ENCODE measurements around the gene FAM131C.
"Not testable (repeated sequence)": the region's sequence is repeated elsewhere in the genome, so short reads cannot be mapped to it uniquely, and the experiment has no call there.

FAM131C gene

DNA sequence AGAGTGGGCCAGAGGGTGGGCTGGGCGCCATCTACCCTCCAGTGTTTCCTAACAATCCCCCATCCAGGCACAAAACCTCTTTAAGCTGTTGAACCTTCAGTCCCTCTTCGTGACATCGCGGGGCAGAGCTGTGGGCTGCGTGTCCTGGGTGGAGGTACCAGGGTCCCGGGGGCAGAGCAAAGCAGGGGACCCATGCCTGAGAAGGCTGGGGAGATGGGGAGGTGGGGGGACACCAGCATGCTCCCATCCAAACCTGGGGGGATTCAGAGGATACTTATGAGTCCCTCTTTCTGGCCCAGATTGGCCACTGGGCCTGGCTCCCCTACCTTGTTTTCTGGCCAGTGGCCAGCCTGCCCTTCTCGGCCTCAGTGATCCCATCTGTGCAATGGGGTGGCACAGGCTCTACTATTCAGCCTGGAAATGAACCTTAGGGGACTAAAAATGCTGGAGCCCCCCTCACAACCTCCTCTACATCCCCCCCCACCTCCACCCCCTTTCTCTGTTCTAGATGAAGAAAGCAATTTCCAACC is 40.3 kb downstream of the FAM131C start:
- not testable (repeated sequence) for DNase-seq (ENCODE audit: low read depth)

DNA sequence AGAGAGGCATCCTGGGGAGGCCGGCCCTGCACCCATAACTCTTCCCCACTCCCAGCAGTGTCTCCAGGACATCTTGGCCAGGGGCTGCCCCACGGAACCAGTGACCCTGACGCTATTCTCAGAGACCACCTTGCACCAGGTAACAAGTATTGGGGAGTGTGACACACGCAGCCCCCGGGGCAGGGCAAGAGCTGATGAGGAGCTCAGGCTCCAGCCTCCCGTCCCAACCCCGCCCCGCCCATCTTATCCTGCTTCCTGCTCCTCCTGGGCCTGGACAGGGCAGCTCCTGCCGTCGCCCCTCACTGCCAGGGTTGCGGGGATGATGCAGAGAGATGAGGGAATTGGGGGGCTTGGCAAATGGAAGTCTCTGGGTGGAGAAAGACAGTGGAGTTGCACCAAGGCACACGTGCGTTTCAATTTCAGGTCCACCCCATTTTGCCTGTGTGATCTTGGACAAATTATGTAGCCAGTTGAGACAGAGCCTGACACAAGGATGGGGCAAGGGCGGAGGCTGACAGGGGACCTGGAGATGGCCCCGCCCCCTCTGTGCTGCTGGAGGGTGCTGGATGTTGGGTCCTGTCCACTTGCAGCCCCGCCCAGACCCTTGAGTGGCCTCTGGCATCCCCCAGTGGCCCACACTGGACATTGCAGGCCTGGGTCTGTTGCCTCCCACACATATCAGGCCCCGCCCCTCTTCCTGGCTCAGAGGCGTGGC is 40.9 kb downstream of the FAM131C start:
- DNase-seq (ENCODE audit: low read depth): peak; percentile 57

DNA sequence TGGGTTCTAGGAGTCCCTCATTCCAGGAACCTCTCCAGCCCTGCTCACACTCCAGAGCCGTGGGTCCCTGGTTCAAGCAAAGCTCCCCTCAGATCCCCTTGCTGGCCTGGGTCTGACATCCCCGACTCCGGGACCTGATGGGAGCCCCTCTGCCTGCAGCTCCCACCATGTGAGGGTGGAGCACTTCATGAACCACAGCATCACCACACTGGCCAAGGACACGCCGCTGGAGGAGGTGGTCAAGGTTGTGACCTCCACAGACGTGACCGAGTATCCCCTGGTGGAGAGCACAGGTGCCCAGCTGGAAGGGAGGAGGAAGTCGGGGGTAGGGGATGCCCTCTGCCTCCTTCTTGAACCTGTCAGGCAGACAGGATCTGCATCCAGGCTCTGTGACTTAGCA is 41.9 kb downstream of the FAM131C start:
- DNase-seq (ENCODE audit: low read depth): no peak

DNA sequence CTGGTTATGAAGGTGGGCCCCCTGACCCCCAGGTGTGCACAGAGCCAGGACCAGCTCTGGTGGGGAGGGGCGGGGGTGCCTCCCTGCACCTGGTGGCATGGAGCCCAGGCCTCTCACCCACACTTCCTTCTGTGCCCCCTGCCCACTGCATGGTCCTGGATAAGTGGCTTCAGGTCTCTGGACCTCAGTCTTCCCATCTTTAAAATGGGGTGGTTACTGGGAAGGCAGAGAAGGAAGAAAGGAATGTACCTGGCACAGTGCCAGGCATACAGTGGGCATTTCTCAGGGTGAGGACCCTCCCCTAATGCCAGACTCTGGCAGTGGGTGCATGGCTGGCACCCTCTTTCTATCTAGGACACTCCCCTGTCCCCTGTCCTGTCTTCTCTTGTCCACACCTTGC is 44.2 kb downstream of the FAM131C start:
- no peak for DNase-seq (ENCODE audit: low read depth)

DNA sequence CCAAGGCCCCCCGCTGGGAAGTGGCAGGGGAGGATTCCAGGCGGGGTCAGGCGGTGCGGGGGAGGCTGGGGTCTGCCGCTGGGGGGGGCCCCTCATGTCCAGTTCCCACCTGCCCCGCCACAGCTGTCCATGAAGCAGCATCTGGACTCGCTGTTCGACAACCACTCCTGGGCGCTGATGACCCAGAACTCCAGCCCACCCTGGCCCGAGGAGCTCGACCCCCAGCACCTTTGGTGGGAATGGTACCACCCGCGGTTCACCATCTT is 44.5 kb downstream of the FAM131C start:
- not testable (repeated sequence) for DNase-seq (ENCODE audit: low read depth)

DNA sequence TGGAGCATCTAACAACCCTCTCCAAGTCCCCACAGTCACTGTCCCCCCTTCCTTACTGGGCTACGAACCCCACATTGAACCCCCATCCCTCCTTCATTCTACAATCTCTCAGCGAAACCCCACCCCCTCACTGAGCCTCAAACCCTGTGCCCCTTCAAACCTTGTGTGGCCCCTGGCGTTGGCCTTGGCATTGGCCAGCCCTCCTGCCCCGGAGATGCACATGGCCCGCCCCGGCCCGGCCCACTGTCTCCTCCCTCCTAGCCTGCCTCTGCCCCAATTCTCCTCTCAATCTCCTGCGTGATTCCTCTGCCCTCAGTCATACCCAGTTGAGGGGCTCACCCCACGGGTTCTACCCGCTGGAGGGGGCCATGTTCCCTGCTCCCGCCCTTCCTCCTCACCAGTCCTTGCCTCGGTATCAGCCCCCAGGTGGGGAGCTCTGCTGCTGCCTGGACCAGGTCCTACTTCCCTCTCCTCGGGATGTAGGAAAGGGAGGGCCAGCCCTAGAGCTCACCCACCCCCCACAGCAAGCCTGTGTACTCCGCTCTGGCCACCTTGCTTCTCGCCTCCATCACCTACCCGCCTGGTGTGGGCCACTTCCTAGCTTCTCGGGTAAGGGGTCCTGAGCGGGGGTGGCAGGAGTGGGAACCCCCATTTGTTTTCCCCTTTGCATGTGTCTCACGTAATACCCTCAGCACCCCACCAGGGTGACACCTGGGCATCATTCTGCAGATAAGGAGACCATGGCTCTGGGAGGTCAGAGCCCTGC is 45.0 kb downstream of the FAM131C start:
- DNase-seq (ENCODE audit: low read depth): no peak

DNA sequence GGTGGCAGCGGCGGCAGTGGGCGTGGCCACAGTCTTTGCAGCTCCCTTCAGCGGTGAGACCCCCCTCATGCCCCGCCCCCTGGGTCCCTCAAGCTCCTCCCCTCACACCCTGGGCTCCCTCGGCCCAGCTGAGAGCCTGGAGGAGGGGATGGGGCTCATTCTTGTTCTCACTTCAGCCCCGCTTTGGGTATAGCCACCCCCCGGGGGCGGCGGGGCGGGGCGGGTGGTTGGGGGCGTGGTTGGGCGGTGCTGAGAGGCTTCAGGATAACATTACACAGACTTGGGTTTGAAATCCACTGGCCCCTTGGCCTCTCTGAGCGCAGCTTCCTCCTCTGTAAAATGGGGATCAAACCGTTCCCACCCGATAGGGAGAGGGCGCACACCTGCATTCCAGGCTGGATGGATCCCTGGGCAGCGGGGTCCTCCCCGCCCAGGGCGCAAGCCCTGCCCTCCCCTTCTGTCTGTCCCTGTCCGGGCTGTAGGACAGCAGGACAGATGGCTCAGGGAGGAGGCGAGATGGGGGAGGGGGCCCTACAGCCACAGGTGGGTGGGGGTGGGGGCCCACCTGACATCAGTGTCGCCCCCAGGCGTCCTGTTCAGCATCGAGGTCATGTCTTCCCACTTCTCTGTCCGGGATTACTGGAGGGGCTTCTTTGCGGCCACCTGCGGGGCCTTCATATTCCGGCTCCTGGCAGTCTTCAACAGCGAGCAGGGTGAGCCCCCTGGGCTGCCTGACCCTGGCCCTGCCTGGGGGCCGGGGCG is 46.5 kb downstream of the FAM131C start:
- no peak for DNase-seq (ENCODE audit: low read depth)

DNA sequence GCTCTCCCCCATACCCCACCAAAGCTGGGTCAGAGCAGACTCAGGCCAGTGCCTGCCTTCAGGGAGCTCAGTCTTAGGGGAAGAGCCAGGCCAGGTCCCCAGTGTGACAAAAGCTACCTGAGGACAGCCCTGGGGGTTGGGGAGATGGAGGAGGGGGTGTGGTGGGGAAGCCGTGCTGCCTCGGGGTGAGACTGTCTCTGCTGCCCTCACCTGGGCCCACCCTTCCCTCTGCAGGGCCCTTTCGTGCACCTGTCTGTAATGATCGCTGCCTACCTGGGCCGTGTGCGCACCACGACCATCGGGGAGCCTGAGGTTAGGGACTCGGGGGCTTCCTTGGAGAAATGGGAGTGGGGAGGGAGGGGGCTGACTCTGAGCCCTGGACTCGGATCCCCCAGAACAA is 47.1 kb downstream of the FAM131C start:
- not testable (repeated sequence) for DNase-seq (ENCODE audit: low read depth)

DNA sequence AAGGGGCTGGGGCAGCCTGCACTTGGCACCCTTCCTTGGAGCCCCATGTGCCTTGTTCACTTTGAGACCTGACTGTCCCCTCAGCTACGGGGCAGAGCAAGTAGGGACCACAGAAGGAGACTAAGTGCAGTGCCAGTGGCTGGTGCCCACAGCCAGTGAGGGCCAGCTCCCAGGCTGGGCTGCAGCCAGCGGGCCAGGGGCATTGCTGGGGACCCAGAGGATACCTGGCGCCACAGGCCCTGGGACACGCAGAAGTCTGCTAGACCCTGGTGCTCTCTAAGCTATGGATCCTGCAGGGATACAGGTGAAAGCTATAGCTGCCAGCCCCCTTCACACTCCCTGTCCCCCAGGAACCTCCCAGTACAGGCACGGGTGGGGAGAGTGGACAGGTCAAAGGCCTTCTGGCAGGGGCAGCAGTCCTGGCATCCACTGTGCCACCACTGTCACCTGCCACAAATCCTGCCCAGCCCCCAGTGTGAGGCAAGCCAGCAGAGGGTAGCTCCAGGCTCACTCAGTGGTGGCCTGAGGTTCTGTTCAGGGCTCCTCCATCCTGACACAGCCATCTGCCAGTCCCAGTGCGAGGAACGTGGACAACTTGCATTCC is 50.3 kb downstream of the FAM131C start:
- no peak for DNase-seq (ENCODE audit: low read depth)

DNA sequence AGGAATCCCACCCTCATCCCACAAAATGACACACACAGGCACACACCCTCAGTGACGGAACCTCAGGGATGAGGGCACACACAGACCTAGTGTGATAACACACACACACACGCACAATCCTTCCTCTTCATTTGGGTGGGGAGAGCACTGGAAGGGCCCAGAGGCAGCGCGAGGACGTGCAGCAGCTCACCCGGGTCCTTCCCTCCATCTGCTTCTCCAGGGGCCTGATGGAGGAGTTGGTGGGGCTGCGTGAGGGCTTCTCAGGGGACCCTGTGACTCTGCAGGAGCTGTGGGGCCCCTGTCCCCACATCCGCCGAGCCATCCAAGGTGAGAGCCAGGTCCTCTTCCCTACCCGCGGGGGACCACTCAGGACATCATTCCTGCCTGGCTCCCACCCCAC is 51.1 kb downstream of the FAM131C start:
- no peak for DNase-seq (ENCODE audit: low read depth)

DNA sequence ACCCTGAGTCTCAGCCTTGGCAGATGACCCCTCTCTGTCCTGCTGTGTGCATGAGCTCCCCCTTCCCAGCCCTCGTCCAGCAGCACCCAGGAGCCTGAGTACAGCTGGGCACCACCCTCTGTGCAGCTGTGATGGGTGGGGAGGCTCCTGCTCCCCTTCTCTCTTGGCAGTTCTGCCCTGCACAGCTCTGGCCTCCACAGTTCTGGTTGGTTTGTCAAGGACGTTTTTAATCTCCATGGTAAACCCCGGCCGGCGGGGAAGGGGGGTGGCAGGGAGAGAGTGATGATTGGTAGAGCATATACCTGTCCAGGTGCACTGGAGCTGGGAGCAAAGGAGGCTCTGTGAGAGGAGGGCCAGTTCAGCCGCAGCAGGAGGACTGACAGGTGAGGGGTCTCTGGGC is 51.8 kb downstream of the FAM131C start, which contains the start of gene CLCNKA:
CLCNKA (plus strand) TSS at position 356 of the 400 bp plus-strand sequence. CDS start 584 bp downstream, outside the sequence.
- DNase-seq (ENCODE audit: low read depth): no peak

DNA sequence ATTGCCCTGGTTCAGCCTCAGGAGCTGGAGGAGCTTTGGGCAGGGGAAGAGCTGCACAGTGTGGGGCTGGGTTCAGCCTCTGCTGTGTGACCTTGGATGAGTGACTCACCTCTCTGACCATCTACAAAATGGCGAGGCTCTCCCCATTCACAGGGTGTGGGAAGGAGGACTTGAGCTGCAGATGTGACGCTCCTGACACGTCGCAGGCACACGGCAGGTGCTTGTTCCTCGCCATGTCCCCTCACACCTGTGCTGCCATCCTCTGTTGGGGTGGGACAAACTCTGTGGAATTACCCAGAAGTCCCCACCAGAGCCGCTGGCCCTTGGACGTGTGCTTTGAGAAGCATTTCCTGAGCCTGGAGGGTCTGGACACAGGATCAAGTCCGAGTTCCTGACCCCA is 52.6 kb downstream of the FAM131C start:
- DNase-seq (ENCODE audit: low read depth): not testable (repeated sequence)

DNA sequence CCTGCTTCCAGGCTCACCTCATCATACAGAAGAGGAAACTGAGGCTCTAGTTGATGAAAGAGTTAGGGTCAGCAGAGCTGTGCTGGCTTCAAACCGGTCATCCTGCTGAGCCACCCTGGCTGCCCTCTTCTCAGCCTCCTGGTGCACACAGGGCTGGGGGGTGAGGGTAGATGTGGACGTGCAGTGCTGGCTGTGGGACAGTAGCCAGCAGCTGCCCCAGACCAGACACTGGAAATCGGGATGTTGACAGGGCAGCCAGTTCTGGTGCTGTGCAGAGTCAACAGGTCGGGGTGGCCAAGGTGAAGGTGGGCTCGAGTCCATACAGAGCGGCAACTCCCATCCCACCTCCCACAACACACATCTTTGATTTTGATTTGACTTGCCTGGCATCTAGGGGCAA is 53.1 kb downstream of the FAM131C start:
- DNase-seq (ENCODE audit: low read depth): no peak

DNA sequence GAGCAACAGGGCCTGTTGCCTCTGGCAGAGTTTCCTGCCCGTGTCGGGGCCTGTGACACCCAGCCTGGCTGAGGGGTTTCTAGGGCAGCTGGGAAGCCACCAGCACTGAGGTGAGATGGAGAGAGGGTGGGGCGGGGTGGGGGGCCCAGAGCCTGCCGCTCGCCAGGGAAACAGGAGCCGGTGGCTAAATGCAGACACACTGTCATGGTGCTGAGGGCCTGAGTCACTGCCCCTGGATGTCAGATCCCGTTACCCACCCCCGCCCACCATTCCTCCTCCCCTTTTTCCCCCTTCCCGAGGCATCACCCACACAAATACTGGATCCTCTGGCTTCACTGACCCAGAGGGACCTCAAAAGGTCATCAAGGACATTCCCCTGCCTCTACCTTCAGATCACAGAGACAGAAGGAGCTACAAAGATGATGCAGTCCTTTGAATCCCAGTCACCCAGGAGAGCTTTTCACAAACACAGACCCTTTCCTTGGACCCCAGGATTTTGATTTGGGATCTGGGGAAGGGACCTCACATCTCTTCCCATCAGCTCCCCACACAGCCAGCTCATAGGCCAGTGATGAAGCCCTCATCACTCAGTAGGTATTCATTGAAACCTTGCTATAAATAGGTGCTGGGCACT is 53.7 kb downstream of the FAM131C start:
- no peak for DNase-seq (ENCODE audit: low read depth)

DNA sequence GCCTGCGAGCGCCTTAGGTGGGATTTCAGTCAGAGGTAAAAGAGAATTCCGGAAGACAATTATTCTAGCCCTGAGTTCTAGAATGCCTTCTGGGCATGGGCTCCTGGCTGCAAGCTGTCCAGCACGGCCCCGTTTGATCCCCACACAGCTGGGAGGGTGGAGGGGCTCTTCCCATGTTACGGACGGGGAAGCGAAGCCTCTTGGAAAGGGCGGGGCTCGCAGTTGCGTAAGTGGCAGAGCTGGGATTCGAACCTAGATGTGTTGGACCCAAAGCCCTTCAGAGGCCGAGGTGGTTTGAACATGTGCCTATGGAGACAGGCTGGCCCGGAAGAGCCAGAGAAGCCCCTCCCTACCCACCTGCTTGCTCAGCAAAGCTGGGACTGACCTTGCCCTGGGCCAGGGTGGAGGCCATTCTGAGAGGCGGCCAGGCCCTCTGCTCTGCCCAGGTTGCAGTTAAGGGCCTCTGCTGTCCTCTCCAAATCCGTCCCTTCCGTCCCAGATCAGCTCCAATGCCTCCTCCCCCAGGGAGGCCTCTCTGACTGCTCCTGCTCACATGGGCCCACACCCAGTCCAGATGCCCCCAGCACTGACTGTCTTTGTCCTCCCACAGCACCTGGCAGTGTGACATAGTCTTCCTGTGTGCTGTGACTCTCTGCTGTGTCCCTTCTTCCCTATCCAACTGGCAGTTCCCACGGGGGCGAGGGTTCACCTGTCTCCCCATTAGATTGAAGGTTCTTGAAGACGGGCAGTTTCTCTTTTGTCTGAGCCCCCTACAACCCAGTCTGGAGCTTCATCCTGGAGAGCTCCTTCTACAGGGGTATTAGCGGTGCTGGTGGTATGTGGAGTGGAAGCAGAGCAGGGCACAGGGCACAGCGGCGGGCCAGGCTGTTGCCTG is 54.5 kb downstream of the FAM131C start:
- DNase-seq (ENCODE audit: low read depth): no peak

DNA sequence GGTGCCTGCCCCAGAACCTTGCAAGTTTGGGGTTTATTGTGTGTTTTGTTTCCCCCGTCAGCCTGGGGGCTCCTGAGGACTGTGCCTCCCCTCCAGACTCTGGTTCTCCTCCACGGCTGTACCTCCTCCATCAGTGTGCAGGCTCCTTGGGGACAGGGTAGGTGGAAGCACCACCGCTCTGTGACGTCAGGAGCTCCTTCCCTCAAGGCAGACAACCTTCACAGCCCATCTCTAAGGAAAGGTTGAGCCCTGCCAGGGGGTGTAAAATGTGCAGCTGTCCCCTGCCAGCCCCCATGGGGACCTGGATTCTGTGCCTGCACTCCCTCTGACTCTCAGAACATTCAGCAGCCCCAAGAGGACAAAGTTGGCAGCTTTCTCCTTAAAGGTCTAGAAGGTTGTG is 55.1 kb downstream of the FAM131C start:
- no peak for DNase-seq (ENCODE audit: low read depth)

DNA sequence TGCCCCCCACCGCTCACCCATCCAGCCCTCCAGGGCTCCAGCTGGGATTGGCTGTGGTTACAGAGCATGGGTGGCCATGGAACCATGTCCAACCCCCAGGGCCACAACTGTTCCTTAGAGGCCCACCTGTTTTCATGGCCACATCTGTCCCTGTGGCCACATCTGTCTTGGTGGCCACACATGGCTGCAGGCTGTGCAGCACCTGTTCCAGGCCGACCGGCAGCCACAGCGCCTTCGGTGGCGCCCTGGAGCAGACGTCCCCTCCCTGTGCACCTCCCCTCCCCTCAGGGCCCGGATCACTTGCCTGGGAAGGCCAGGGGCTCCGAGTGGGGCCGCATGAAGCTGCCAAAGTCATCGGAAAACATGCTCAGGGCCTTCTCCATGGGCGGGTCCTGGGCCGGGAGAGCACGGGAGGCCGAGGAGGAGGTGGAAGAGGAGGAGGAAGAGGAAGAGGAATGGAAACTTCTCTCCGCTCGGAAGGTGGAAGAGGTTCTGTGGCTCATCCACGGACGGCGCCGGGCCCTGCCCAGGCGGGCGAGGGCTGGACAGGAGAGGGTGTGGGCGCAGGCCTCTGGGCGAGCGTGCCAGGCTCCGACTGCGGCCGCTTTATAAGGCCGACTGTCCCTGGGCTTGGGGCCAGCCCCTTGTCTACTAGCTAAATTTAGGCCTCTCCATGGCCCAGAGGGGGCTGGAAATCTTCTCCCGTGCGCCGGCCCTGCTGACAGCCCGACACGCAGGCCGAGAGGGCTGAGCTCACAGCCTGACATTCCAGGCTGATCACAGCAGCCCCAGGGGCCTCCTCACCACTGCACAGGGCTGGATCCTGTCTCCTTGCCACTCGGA is 55.8 kb downstream of the FAM131C start, which contains the start of gene HSPB7:
HSPB7 (minus strand) TSS at position 583 of the 843 bp plus-strand sequence; CDS start at position 503, 80 bp downstream.
- peak; percentile 81 for DNase-seq (ENCODE audit: low read depth)

DNA sequence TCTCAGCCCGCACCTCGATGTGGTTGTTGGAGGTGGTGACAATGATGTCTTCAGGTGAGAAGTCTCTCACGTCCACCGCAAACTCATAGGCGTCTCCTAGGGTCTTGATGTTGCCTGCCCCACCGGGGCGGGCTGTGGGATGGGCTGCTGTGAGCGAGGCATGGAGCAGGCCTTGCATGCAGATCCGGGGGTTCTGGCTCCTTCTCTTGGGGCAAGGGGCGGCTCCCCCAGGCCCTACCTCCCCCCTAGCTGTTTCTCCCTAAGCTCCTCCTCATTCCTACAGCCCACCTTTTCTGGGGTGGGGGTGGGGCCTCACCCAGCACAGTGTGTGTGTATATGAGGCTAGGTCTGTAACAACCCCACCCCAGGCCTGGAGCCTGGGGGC is 56.4 kb downstream of the FAM131C start:
- no peak for DNase-seq (ENCODE audit: low read depth)

DNA sequence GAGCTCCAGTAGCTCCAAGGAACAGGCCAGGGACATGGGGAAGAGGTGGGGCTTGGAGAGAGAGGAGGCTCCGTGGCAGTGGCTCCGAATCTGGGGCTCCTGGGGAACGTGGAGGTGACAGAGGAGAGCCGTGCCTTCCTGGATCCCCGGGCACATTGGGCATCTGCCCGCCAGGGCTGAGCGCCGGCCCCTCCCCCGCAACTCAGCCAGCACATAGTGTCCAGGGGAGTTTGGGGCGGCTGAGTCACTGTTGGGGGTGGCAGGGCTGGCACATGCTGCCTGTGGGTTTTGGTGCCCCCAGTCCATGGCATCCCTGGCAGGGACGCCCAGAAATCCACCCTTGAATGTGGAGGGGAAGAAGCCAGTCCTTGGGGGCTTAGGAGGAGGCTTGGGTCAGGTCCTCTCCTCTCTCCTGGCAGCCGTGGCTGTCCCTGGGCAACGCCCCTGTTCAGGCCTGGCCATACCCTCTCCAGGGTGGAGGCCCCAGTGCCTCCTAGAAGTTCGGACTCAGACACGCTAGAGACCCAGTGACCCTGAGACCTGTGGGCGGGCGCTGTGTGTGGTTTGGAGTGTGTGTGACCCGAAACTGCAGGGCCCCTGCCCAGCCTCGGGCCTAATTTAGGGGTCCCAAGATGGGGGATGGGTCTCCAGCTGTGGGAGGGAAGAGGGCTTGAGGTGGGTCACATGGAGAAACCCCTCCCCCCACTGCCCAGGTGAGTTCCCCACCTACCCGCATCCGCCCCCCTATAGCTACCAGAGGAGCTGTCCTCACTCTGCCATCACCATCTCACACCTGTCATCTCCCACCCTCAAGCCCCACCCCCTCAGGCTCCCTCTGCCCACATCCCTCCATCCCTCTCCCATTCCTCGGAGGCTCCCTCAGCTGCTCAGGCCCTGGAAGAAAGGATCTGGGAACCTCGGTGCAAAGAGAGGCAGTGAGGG is 57.2 kb downstream of the FAM131C start:
- no peak for DNase-seq (ENCODE audit: low read depth)
